ENCODE results near the gene C16orf82.
"Not testable (repeated sequence)": the region's sequence is repeated elsewhere in the genome, so short reads cannot be mapped to it uniquely, and the experiment has no call there.

The C16orf82 gene

GRCh38 chr16:27084307-27085028, 17.7 kb downstream of the C16orf82 start:
- no peak for TF ChIP-seq CTCF (conservative IDR thresholded peaks at IDR 0.05; ENCODE audit: low read depth)
- H3K27ac ChIP-seq = no peak overlapping the region
- CTCF ChIA-PET = interaction anchor here (0.5 to 0.6 kb wide), 2 partner anchors 61 to 69 kb away, joined by 3 read pairs; no protein-coding TSS in a partner anchor
- DNase-seq (ENCODE audit: low spot score) = no peak
- POLR2A ChIA-PET (ENCODE audit: low non-redundant PET) = no interaction called here

DNA sequence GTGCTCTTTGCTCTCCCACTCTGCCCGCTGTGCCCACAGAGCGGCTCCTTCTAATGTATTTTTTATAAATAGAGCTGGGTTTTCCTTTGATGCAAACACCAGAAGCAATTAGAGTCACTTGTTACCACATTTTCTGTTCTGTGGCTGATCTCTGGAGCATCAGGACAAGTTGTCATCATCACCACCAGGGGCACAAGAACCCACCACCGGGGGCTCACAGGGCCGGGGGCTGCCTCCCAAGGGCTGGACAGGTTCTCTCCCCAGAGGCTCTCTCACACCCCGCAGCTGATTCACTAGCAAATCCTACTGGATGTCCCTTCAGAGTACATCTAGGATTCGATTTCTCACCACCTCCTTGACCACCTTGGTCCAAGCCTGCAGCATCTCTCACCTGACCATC, 18.5 kb downstream of the C16orf82 start:
- no peak for DNase-seq (ENCODE audit: low spot score)
- CTCF ChIA-PET = interaction anchor here (0.5 to 0.6 kb wide), 2 partner anchors 25 to 70 kb away, joined by 3 read pairs; no protein-coding TSS in a partner anchor
- TF ChIP-seq CTCF (conservative IDR thresholded peaks at IDR 0.05; ENCODE audit: low read depth) = no peak
- no peak overlapping the region for H3K27ac ChIP-seq
- POLR2A ChIA-PET (ENCODE audit: low non-redundant PET) = no interaction called here

- CTCF ChIA-PET = interaction anchor here (0.6 kb wide), 2 partner anchors 83 to 1935 kb away, joined by 3 read pairs; no protein-coding TSS in a partner anchor
- DNase-seq (ENCODE audit: low spot score); POLR2A ChIA-PET (ENCODE audit: low non-redundant PET); H3K27ac ChIP-seq: not testable (repeated sequence)
Measured at GRCh38 chr16:27086031-27086430, 19.3 kb downstream of the C16orf82 start.

DNA sequence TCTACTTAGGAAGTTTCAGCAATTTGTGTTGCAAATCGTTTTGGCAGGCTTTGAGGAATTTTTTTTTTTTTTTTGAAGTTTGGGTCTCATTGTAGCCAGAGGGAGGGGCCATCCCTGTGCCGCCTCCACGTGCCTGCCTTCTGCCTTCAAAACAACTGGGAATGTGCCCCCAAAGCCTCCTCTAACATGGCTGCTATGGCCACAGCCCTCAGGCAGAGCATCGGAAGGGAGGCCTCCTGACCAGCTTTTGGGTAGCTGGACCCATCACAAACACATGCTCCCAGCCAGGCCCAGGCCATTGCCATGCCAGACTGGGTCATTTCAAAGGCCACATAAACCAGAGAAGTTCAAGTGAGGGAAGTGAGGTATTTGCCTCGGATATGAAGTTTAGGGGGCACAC, 21.5 kb downstream of the C16orf82 start:
- CTCF ChIA-PET = no interaction called here
- POLR2A ChIA-PET (ENCODE audit: low non-redundant PET) = no interaction called here
- no peak overlapping the region for H3K27ac ChIP-seq
- no peak for TF ChIP-seq CTCF (conservative IDR thresholded peaks at IDR 0.05; ENCODE audit: low read depth)
- no peak for DNase-seq (ENCODE audit: low spot score)

- no peak overlapping the region for H3K27ac ChIP-seq
- TF ChIP-seq CTCF (conservative IDR thresholded peaks at IDR 0.05; ENCODE audit: low read depth) = no peak
- DNase-seq (ENCODE audit: low spot score) = no peak
- ChIA-PET POLR2A (ENCODE audit: low non-redundant PET) (no interaction called here), CTCF (interaction anchor here (1.3 kb wide), 1 partner anchor 13 kb away, joined by 3 read pairs; no protein-coding TSS in a partner anchor)
Measured at GRCh38 chr16:27096375-27096774, 29.6 kb downstream of the C16orf82 start.

- TF ChIP-seq CTCF (conservative IDR thresholded peaks at IDR 0.05; ENCODE audit: low read depth) = no peak
- POLR2A ChIA-PET (ENCODE audit: low non-redundant PET) = no interaction called here
- no peak for DNase-seq (ENCODE audit: low spot score)
- CTCF ChIA-PET = interaction anchor here (0.6 kb wide), 2 partner anchors 39 to 227 kb away, joined by 3 read pairs; no protein-coding TSS in a partner anchor
- H3K27ac ChIP-seq = no peak overlapping the region
Measured at GRCh38 chr16:27097800-27098230, 31.1 kb downstream of the C16orf82 start.

DNA sequence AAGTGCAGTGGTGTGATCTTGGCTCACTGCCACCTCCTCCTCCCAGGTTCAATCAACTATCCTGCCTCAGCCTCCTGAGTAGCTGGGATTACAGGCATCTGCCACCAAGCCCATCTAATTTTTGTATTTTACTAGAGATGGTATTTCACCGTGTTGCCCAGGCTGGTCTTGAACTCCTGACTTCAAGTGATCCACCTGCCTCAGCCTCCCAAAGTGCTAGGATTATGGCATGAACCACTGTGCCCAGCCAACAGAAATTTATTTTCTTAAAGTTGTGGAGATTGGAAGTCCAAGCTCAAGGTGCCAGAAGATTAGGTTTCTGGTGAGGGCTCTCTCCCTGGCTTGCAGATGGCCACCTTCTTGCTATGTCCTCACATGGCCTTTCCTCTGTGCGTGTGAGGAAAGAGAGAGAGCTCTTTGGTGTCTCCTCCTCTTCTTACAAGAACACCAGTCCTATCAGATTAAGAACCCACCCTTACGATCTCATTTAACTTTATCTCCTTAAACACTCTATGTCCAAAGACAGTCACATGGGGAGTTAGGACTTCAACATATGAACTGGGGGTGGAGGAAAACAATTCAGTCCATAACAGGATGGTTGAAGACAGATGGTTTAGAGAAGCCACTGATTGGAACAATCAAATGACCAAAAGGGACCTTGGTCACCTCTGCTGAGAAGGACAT, 31.8 kb downstream of the C16orf82 start:
- ChIA-PET CTCF (interaction anchor here (0.6 kb wide), 2 partner anchors 40 to 228 kb away, joined by 3 read pairs; no protein-coding TSS in a partner anchor), POLR2A (ENCODE audit: low non-redundant PET) (no interaction called here)
- H3K27ac ChIP-seq = no peak overlapping the region
- DNase-seq (ENCODE audit: low spot score) = no peak
- no peak for TF ChIP-seq CTCF (conservative IDR thresholded peaks at IDR 0.05; ENCODE audit: low read depth)

Measured in RWPE1 (cell line).